H9 (cell line): ENCODE measurements around the gene ARL11. TPM values are rescaled to one million over a fixed set of nuclear protein-coding genes. Genes with fewer than 3 reads are reported as not detected.

Source experiments
- DNase-seq: peaks from one replicate; pipeline ENCODE4 v3.0.0-alpha.2; 2017
- H2AFZ ChIP-seq: one replicate; pipeline ENCODE4 v1.6.1; 2013; ENCODE audit warnings: mild to moderate bottlenecking, low read length, control low read depth, moderate library complexity
- H2AK5ac ChIP-seq: 2 replicates; pipeline ENCODE4 v1.6.1; 2013; ENCODE audit warnings: low read length, control low read depth, mixed read lengths; ENCODE audit not compliant: insufficient read length
- H2BK120ac ChIP-seq: one replicate; pipeline ENCODE4 v1.6.1; 2013; ENCODE audit warnings: low read depth, mild to moderate bottlenecking, low read length, control low read depth, inconsistent platforms; ENCODE audit not compliant: poor library complexity, severe bottlenecking
- H2BK12ac ChIP-seq: 2 replicates; pipeline ENCODE4 v1.6.1; 2013; ENCODE audit warnings: low read length, control low read depth, mixed read lengths, low read depth; ENCODE audit not compliant: insufficient read length
- H2BK15ac ChIP-seq: 2 replicates; pipeline ENCODE4 v1.6.1; 2013; ENCODE audit warnings: low read depth, low read length, control low read depth
- H2BK20ac ChIP-seq: one replicate; pipeline ENCODE4 v1.6.1; 2013; ENCODE audit warnings: low read depth, mild to moderate bottlenecking, low read length, control low read depth, inconsistent platforms; ENCODE audit not compliant: poor library complexity, severe bottlenecking
- H2BK5ac ChIP-seq: 2 replicates; pipeline ENCODE4 v1.6.1; 2013; ENCODE audit warnings: low read length, control low read depth, mixed read lengths; ENCODE audit not compliant: insufficient read length
- H3K14ac ChIP-seq: 2 replicates; pipeline ENCODE4 v1.6.1; 2013; ENCODE audit warnings: low read length, control low read depth; ENCODE audit not compliant: insufficient read depth
- H3K18ac ChIP-seq: 2 replicates; pipeline ENCODE4 v1.6.1; 2013; ENCODE audit warnings: low read depth, mild to moderate bottlenecking, mixed read lengths, low read length, control low read depth; ENCODE audit not compliant: insufficient read length
- H3K23ac ChIP-seq: 2 replicates; pipeline ENCODE4 v1.6.1; 2013; ENCODE audit warnings: low read length, control low read depth, mixed read lengths, low read depth; ENCODE audit not compliant: insufficient read length
- H3K23me2 ChIP-seq: 2 replicates; pipeline ENCODE4 v1.6.1; 2013; ENCODE audit warnings: low read depth, mild to moderate bottlenecking, mixed read lengths, low read length, control low read depth; ENCODE audit not compliant: insufficient read length, poor library complexity, severe bottlenecking
- H3K27ac ChIP-seq: 2 replicates; pipeline ENCODE4 v1.5.1; 2013; ENCODE audit warnings: low read length, control low read depth, mixed read lengths, low read depth; ENCODE audit not compliant: insufficient read length
- H3K27me3 ChIP-seq: 2 replicates; pipeline ENCODE4 v1.6.1; 2013; ENCODE audit warnings: low read length, control low read depth, inconsistent platforms; ENCODE audit not compliant: insufficient read depth
- H3K4ac ChIP-seq: 2 replicates; pipeline ENCODE4 v1.6.1; 2013; ENCODE audit warnings: low read depth, mild to moderate bottlenecking, control low read depth, inconsistent platforms, low read length, moderate library complexity
- H3K4me1 ChIP-seq: 2 replicates; pipeline ENCODE4 v1.6.1; 2013; ENCODE audit warnings: low read length, control low read depth, inconsistent platforms; ENCODE audit not compliant: insufficient read depth
- H3K4me2 ChIP-seq: 2 replicates; pipeline ENCODE4 v1.6.1; 2013; ENCODE audit warnings: low read length, control low read depth, mixed read lengths; ENCODE audit not compliant: insufficient read length, insufficient read depth
- H3K56ac ChIP-seq: 2 replicates; pipeline ENCODE4 v1.6.1; 2013; ENCODE audit warnings: low read depth, mild to moderate bottlenecking, mixed read lengths, low read length, control low read depth; ENCODE audit not compliant: insufficient read length
- H3K79me1 ChIP-seq: 2 replicates; pipeline ENCODE4 v1.6.1; 2013; ENCODE audit warnings: low read depth, mild to moderate bottlenecking, moderate library complexity, low read length, control low read depth, inconsistent platforms; ENCODE audit not compliant: insufficient read depth, poor library complexity, severe bottlenecking
- H3K79me2 ChIP-seq: 2 replicates; pipeline ENCODE4 v1.6.1; 2013; ENCODE audit warnings: low read length, control low read depth, inconsistent platforms; ENCODE audit not compliant: insufficient read depth
- H3K9ac ChIP-seq: 2 replicates; pipeline ENCODE4 v1.6.1; 2013; ENCODE audit warnings: low read length, control low read depth, mixed read lengths; ENCODE audit not compliant: insufficient read length; ENCODE audit errors: extremely low read depth
- H3K9me3 ChIP-seq: one replicate; pipeline ENCODE4 v1.6.1; 2013; ENCODE audit warnings: low read depth, low read length, inconsistent platforms; ENCODE audit not compliant: control insufficient read depth
- H3T11ph ChIP-seq: one replicate; pipeline ENCODE4 v1.6.1; 2013; ENCODE audit warnings: mild to moderate bottlenecking, low read length, control low read depth, inconsistent platforms
- H4K20me1 ChIP-seq: one replicate; pipeline ENCODE4 v1.6.1; 2013; ENCODE audit not compliant: control insufficient read depth, insufficient read length, insufficient read depth
- H4K5ac ChIP-seq: 2 replicates; pipeline ENCODE4 v1.6.1; 2013; ENCODE audit warnings: low read depth, mild to moderate bottlenecking, mixed read lengths, low read length, control low read depth; ENCODE audit not compliant: insufficient read length
- H4K8ac ChIP-seq: replicated peaks from 2 replicates; pipeline ENCODE4 v1.6.1; 2013; ENCODE audit warnings: low read length, control low read depth, mixed read lengths, low read depth; ENCODE audit not compliant: insufficient read length
- H4K91ac ChIP-seq: 2 replicates; pipeline ENCODE4 v1.6.1; 2013; ENCODE audit warnings: low read depth, mild to moderate bottlenecking, moderate library complexity, mixed read lengths, low read length, control low read depth; ENCODE audit not compliant: insufficient read length
- H3K27ac Mint-ChIP-seq, 3 experiments: 2 replicates in 2 of 3; 3 replicates in 1 of 3; pipeline ENCODE4 v1.8.0; 2020 to 2021; ENCODE audit warnings: mixed read lengths in 3 of 3, mild to moderate bottlenecking in 1 of 3, moderate library complexity in 1 of 3
- H3K27me3 Mint-ChIP-seq: 2 replicates; pipeline ENCODE4 v1.8.0; 2021; ENCODE audit warnings: low read depth, mild to moderate bottlenecking, moderate library complexity, mixed read lengths
- H3K36me3 Mint-ChIP-seq, 3 experiments: 2 replicates in 2 of 3; 3 replicates in 1 of 3; pipeline ENCODE4 v1.8.0; 2020 to 2021; ENCODE audit warnings: low read depth in 3 of 3, mixed read lengths in 3 of 3; ENCODE audit not compliant: insufficient read depth in 1 of 3
- H3K4me1 Mint-ChIP-seq, 2 experiments: 2 replicates each; pipeline ENCODE4 v1.8.0; 2020; ENCODE audit warnings: mixed read lengths in 2 of 2
- H3K4me3 Mint-ChIP-seq, 2 experiments: 2 replicates in 1 of 2; 3 replicates in 1 of 2; pipeline ENCODE4 v1.8.0; 2020 to 2021; ENCODE audit warnings: mild to moderate bottlenecking in 2 of 2, mixed read lengths in 2 of 2, moderate library complexity in 1 of 2
- H3K9me3 Mint-ChIP-seq, 2 experiments: 2 replicates in 1 of 2; 3 replicates in 1 of 2; pipeline ENCODE4 v1.8.0; 2020; ENCODE audit warnings: mild to moderate bottlenecking in 2 of 2, mixed read lengths in 2 of 2, moderate library complexity in 1 of 2
- WGBS: extraction: QIAGEN DNeasy Blood & Tissue Kit; methylation state at CpG from one replicate; pipeline ENCODE4 v1.1.7; 2013; ENCODE audit warnings: missing lambda C conversion rate, low lambda C conversion rate, mixed read lengths; ENCODE audit not compliant: insufficient read length; ENCODE audit errors: extremely low coverage; 5-methylcytosine and 5-hydroxymethylcytosine counted together
- total RNA-seq: library from RNA; stranded (reverse); gene quantifications from 2 replicates; pipeline ENCODE4 v1.2.1, GENCODE V29; 2021
- TF ChIP-seq, protein P1 (sequence below): fragments of 200-600 bp; sonication (generic); conservative IDR thresholded peaks from 3 replicates; pipeline ENCODE4 v1.8.0; 2021; ENCODE audit warnings: antibody characterized with exemption, mild to moderate bottlenecking

Gene ARL11
- total RNA-seq, 1 experiment from 2014 or later: 0.42 TPM

DNA sequence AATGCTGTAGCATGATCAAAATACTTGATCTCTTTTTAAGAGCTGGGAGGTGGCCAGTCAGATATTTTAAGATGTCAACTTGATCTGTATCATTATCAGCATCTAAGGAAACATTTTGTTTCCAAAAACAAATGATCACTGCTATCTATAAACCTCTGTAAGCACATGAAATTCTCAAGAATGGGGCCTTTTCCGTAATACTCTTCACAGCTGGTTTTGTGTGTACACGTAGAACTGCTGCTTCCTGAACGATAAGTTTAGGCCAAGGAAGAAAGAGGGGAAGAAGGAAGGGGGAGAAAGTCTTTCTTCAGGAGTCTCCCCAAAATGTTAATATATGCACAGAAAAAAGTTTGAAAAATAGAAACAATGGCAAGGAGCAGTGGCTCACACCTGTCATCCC lies 25.7 kb downstream of the ARL11 start:
- Histone ChIP-seq H3K9ac (no peak overlapping the region), H3K23ac (no peak overlapping the region), H2AK5ac (no peak overlapping the region), H3K79me1 (no peaks in the 10 kb centered on the region), H2BK120ac (no peak overlapping the region), H4K8ac (no peak overlapping the region), H3K9me3 (no peaks in the 10 kb centered on the region), H3K4me1 (no peaks in the 10 kb centered on the region; the same call in 1 of the 2 replicates), H3K27me3 (no peaks in the 10 kb centered on the region), H3K79me2 (no peaks in the 10 kb centered on the region), H3K14ac (no peak overlapping the region), H3K56ac (no peak overlapping the region), H2BK15ac (no peak overlapping the region), H4K91ac (no peak overlapping the region), H3K4me2 (no peak overlapping the region), H2BK20ac (no peak overlapping the region), H2AFZ (no peak overlapping the region), H3K4ac (no peak overlapping the region), H2BK12ac (no peak overlapping the region), H3K27ac (no peak overlapping the region), H3K23me2 (no peaks in the 10 kb centered on the region), H2BK5ac (no peak overlapping the region), H3K18ac (no peak overlapping the region), H3T11ph (no peak overlapping the region), H4K20me1 (no peaks in the 10 kb centered on the region), H4K5ac (no peak overlapping the region)
- H3K36me3 Mint-ChIP-seq: peaks cover 0 to 8% (median 2%) of the 10 kb centered on the region in 3 experiments; a peak in 3 of 7 replicates
- DNase-seq: no peak
- H3K27me3 Mint-ChIP-seq: no peaks in the 10 kb centered on the region
- no peak overlapping the region for H3K4me3 Mint-ChIP-seq
- H3K27ac Mint-ChIP-seq: no peak overlapping the region
- TF ChIP-seq, protein P1, sequence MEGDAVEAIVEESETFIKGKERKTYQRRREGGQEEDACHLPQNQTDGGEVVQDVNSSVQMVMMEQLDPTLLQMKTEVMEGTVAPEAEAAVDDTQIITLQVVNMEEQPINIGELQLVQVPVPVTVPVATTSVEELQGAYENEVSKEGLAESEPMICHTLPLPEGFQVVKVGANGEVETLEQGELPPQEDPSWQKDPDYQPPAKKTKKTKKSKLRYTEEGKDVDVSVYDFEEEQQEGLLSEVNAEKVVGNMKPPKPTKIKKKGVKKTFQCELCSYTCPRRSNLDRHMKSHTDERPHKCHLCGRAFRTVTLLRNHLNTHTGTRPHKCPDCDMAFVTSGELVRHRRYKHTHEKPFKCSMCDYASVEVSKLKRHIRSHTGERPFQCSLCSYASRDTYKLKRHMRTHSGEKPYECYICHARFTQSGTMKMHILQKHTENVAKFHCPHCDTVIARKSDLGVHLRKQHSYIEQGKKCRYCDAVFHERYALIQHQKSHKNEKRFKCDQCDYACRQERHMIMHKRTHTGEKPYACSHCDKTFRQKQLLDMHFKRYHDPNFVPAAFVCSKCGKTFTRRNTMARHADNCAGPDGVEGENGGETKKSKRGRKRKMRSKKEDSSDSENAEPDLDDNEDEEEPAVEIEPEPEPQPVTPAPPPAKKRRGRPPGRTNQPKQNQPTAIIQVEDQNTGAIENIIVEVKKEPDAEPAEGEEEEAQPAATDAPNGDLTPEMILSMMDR: no peak
- H3K9me3 Mint-ChIP-seq: no peaks in the 10 kb centered on the region
- peaks cover 6 to 21% of the 10 kb centered on the region in 2 experiments for H3K4me1 Mint-ChIP-seq
- WGBS: no CpG with 5 or more reads among the region's 3 CpGs
